Stimulated activated CD8-positive, alpha-beta memory T cell treated with anti-CD3 and anti-CD28 coated beads, Interleukin-12 subunit alpha, Interleukin-12 subunit beta, amount 100 ng/mL, for 24 hours (primary cell): ENCODE data around the gene SMPD2.

ENCODE experiments used
- DNase-seq: peaks from one replicate; pipeline ENCODE4 v3.0.0-alpha.2; 2020; ENCODE audit errors: extremely low read depth

SMPD2 gene

GRCh38 chr6:109485266-109485935 lies 44.9 kb downstream of the SMPD2 start:
- no peak for DNase-seq

- no peak for DNase-seq
These were observed 45.5 kb downstream of the SMPD2 start for GRCh38 chr6:109486068-109486467.

- DNase-seq = no peak
These were observed 47.5 kb downstream of the SMPD2 start for GRCh38 chr6:109488001-109488400.

- DNase-seq = no peak
These were observed 50.2 kb downstream of the SMPD2 start for GRCh38 chr6:109490713-109491112.

GRCh38 chr6:109491207-109491938 lies 50.8 kb downstream of the SMPD2 start:
- no peak for DNase-seq
